Measurements from ENCODE around the gene ARGFX.

- no peak for TF ChIP-seq FOXM1 (IDR thresholded peaks at IDR 0.05; ENCODE audit: low read depth)
- no peak for TF ChIP-seq POLR2AphosphoS5 (IDR thresholded peaks at IDR 0.05; ENCODE audit: low read depth, low read length)
- no peak for TF ChIP-seq CTCF (IDR thresholded peaks at IDR 0.05)
- TF ChIP-seq ZBTB33 (IDR thresholded peaks at IDR 0.05; ENCODE audit: borderline replicate concordance, low read depth), result no peak
- TF ChIP-seq RFX5 (IDR thresholded peaks at IDR 0.05; ENCODE audit: low read length), result no peak
- no peak for TF ChIP-seq EP300 (IDR thresholded peaks at IDR 0.05; ENCODE audit: borderline replicate concordance in 1 of 2, low read depth in 1 of 2, low read length in 1 of 2)
- no peak for TF ChIP-seq TCF12 (IDR thresholded peaks at IDR 0.05)
- TF ChIP-seq CHD2 (IDR thresholded peaks at IDR 0.05; ENCODE audit: low read length, partially characterized antibody), result no peak
- TF ChIP-seq YY1 (IDR thresholded peaks at IDR 0.05; ENCODE audit: low read depth), result no peak
These were observed 30.8 kb downstream of the ARGFX start for GRCh38 chr3:121598564-121598963.

Data from SK-N-SH (cell line).